HG03378 (cell line): ENCODE data around the gene PIK3IP1.

Source experiments
- ATAC-seq: cut with Tn5 transposase; IDR thresholded peaks from one replicate; pipeline ENCODE4 v1.9.1; 2021; ENCODE audit warnings: mild to moderate bottlenecking, moderate library complexity; ENCODE audit not compliant: unreplicated experiment

Gene PIK3IP1

GRCh38 chr22:31281733-31282132, 10.6 kb downstream of the PIK3IP1 start:
- no peak for ATAC-seq

GRCh38 chr22:31279821-31280505, 12.3 kb downstream of the PIK3IP1 start:
- ATAC-seq = no peak

GRCh38 chr22:31279327-31279669, 13.0 kb downstream of the PIK3IP1 start:
- no peak for ATAC-seq

- no peak for ATAC-seq
Measured at GRCh38 chr22:31278626-31279326, 13.5 kb downstream of the PIK3IP1 start.

GRCh38 chr22:31278151-31278621, 14.1 kb downstream of the PIK3IP1 start:
- no peak for ATAC-seq

- ATAC-seq = no peak
Measured at GRCh38 chr22:31277741-31278140, 14.5 kb downstream of the PIK3IP1 start.

- ATAC-seq = no peak
Measured at GRCh38 chr22:31276426-31277167, 15.7 kb downstream of the PIK3IP1 start.

- ATAC-seq = no peak
Measured at GRCh38 chr22:31275576-31275975, 16.7 kb downstream of the PIK3IP1 start.

GRCh38 chr22:31275018-31275417, 17.3 kb downstream of the PIK3IP1 start:
- no peak for ATAC-seq

GRCh38 chr22:31274017-31274416, 18.3 kb downstream of the PIK3IP1 start:
- no peak for ATAC-seq

GRCh38 chr22:31272522-31273446, 19.5 kb downstream of the PIK3IP1 start:
- ATAC-seq = no peak

GRCh38 chr22:31271485-31271884, 20.8 kb downstream of the PIK3IP1 start:
- no peak for ATAC-seq

GRCh38 chr22:31271026-31271425, 21.3 kb downstream of the PIK3IP1 start:
- no peak for ATAC-seq

GRCh38 chr22:31269892-31270579, 22.3 kb downstream of the PIK3IP1 start:
- ATAC-seq = no peak

GRCh38 chr22:31268281-31268680, 24.0 kb downstream of the PIK3IP1 start:
- ATAC-seq = no peak

- no peak for ATAC-seq
Measured at GRCh38 chr22:31263896-31264640, 28.2 kb downstream of the PIK3IP1 start.

GRCh38 chr22:31262312-31263133, 29.8 kb downstream of the PIK3IP1 start:
- no peak for ATAC-seq

GRCh38 chr22:31260474-31260856, 31.8 kb downstream of the PIK3IP1 start:
- no peak for ATAC-seq
